GM12873 (cell line): Measurements from ENCODE around the gene TSGA10IP.

Source experiments
- TF ChIP-seq, protein P1 (sequence below): IDR thresholded peaks from 2 replicates; pipeline ENCODE4 v1.5.1; 2012; ENCODE audit warnings: low read depth, mild to moderate bottlenecking, moderate library complexity, low read length, control low read depth; ENCODE audit not compliant: insufficient read depth; ENCODE audit errors: missing control alignments

TSGA10IP gene

DNA sequence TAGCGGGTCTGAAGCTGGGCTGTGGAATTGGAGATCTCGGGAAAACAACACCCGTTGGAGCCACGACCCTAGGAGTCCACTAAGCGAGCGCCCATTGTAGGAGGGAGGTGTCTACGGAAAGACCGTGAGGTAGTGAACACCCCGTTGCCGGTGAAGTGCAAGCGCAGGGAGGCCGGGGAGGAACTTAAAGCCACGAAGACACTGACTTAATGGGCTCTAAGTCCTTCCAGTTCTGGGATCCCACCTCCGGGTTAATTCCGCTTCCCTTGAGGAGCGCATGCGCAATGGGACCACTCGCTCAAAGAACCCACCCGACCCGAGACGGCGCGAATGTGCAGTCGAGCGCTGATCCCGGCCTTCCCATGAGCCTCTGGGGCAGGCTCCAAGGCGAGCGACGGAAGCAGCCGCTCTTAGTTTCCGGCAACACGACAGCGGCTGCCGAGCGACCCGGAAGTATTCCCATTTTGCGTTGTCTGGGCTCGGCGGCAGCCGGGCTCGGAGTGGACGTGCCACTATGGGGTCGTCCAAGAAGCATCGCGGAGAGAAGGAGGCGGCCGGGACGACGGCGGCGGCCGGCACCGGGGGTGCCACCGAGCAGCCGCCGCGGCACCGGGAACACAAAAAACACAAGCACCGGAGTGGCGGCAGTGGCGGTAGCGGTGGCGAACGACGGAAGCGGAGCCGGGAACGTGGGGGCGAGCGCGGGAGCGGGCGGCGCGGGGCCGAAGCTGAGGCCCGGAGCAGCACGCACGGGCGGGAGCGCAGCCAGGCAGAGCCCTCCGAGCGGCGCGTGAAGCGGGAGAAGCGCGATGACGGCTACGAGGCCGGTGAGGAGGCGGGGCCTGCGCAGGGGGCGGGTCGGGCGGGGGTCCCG, 16.2 kb downstream of the TSGA10IP start, which contains the start of gene SART1:
Gene SART1, plus strand, starts transcription at position 468 of the 874 bp plus-strand sequence. Its CDS starts 47 bp downstream, at position 515.
- TF ChIP-seq, protein P1, sequence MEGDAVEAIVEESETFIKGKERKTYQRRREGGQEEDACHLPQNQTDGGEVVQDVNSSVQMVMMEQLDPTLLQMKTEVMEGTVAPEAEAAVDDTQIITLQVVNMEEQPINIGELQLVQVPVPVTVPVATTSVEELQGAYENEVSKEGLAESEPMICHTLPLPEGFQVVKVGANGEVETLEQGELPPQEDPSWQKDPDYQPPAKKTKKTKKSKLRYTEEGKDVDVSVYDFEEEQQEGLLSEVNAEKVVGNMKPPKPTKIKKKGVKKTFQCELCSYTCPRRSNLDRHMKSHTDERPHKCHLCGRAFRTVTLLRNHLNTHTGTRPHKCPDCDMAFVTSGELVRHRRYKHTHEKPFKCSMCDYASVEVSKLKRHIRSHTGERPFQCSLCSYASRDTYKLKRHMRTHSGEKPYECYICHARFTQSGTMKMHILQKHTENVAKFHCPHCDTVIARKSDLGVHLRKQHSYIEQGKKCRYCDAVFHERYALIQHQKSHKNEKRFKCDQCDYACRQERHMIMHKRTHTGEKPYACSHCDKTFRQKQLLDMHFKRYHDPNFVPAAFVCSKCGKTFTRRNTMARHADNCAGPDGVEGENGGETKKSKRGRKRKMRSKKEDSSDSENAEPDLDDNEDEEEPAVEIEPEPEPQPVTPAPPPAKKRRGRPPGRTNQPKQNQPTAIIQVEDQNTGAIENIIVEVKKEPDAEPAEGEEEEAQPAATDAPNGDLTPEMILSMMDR = no peak

DNA sequence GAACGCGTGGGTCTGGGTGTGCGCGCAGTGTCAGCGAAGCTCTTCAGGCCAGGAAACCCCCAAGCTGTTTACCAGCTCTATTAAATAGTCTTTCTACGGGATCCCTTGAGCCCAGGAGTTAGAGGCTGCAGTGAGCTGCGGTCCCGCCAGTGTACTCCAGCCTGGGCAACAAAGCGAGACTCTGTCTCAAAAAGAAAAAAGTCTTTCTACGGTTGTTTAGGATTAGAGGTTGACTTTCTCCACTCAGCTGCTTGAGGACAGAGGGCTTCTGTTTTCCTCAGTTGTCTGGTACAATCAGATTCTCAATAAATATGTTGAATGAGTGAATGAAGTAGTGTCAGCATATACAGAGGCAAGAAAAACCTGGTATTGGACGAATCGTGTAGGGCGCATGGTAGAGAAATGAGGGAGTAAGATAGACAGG, 16.9 kb downstream of the TSGA10IP start:
- TF ChIP-seq, protein P1 = no peak

DNA sequence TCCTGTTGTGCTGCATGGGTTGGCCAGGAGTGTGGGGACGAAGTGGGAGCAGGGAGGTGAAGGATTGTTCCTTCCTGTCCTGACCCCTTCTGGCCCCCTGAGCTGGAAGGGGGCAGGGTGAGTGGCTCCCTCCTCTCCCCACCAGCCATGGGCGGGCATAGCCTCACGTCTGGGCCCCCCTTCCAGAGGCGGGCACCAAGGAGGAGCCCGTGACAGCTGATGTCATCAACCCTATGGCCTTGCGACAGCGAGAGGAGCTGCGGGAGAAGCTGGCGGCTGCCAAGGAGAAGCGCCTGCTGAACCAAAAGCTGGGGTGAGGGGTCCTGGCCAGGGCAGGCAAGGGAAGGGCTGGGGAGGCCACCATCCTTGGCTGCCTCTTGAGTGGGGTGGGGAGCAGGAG, 19.6 kb downstream of the TSGA10IP start:
- TF ChIP-seq, protein P1 = no peak

DNA sequence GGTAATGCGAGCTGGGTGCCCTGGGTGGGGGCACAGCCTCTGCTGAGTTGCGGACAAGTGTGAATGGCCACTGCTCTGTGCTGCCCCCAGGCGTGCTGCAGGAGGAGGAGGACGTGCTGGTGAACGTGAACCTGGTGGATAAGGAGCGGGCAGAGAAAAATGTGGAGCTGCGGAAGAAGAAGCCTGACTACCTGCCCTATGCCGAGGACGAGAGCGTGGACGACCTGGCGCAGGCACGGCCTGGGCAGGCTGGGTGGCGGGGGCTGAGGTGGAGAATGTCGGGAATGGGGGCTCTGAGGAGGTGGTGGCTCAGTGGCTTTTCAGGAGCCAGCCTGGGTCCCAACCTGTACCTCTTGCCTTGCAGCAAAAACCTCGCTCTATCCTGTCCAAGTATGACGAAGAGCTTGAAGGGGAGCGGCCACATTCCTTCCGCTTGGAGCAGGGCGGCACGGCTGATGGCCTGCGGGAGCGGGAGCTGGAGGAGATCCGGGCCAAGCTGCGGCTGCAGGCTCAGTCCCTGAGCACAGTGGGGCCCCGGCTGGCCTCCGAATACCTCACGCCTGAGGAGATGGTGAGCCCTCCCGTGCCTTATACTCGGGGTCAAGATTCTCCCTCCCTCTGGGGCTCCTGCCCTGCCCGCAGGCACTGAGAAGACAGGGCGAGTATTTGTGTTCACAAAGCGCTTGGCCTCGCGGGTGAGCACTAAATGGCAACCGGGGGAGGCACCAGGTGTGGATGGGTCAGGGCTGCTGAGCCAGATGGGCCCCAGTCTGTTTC, 20.9 kb downstream of the TSGA10IP start:
- TF ChIP-seq, protein P1 = no peak

DNA sequence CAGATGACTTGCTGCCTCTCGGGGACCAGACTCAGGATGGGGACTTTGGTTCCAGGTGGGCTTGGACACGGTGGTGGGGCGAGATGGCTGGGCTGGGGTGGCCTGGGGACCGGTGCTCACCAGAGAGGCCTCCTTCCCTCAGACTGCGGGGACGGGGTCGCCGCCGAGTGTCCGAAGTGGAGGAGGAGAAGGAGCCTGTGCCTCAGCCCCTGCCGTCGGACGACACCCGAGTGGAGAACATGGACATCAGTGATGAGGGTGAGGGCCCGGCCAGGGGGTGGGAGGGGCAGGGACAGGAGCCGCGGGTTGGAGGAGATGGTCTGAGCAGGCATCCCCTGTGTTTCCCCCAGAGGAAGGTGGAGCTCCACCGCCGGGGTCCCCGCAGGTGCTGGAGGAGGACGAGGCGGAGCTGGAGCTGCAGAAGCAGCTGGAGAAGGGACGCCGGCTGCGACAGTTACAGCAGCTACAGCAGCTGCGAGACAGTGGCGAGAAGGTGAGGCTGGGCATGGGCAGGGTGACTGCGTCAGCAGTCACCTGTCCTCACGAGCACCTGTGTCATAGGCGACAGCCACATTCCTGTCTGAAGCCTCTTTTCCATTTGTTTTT, 22.2 kb downstream of the TSGA10IP start:
- TF ChIP-seq, protein P1 = no peak

DNA sequence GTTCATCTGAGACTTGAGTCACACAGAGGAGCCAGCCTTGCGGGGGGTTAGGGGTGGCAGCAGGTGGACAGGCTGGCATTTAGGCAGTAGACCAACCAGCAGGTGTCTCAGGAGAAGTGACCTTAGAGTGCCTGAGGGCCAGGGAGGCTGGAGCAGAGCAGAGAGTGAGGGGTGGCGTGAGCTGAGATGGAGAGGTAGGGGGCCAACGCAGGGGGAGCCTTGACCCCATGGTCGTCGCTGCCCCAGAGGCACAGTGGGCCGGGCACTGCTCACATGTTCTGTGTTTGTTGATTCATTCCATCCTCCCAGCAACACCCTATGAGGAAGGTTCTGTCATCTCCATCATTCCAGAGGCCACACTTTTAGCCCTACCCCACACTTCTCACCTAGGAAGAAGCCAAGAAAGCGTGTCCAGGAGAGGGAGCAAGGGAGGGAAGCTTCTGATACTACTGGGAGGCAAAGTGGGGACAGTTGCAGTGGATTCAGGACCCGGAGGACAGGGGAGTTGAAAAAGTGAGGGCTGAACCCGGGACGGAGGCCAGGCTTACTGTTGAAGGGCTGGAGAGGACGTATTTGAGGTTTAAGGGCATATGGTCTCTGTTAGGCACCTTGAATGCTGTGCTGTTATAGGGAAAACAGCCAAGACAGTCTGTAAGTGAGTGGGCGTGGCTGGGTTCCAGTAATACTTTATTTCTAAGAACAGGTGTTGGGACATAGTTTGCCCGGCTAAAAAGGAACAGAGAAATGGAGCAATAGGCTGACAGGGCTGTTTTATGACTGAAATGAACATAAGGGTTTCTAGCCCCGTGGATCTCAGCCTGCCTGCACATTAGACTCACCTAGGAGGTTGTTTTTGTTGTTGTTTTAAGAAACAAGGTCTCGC, 23.6 kb downstream of the TSGA10IP start:
- TF ChIP-seq, protein P1 = no peak
